SK-N-SH (cell line): ENCODE measurements around the gene CRISP2. TPM values are rescaled to one million over a fixed set of nuclear protein-coding genes. Genes with fewer than 3 reads are reported as not detected.

ENCODE experiments used
- CTCF ChIA-PET: fragments of 300-600, 350-600 bp; formaldehyde crosslinking; extraction: SDS; loops from one replicate; lab custom pipeline; 2021; lab: Yijun Ruan, JAX
- POLR2A ChIA-PET: fragments of 350-600 bp; sonication (Branson Sonifier 250); formaldehyde crosslinking; extraction: SDS; loops from one replicate; lab custom pipeline; 2020; ENCODE audit warnings: antibody characterized with exemption, inconsistent platforms; lab: Yijun Ruan, JAX
- DNase-seq: peaks from one replicate; pipeline ENCODE4 v3.0.0; 2012
- H2AFZ ChIP-seq: fragments of 200-600 bp; sonication (generic); 2 replicates; pipeline ENCODE4 v1.8.1; 2016; ENCODE audit warnings: antibody characterized with exemption, mild to moderate bottlenecking, low read depth
- H3F3A ChIP-seq: fragments of 200-600 bp; sonication (generic); replicated peaks from 2 replicates; pipeline ENCODE3; 2016; ENCODE audit warnings: antibody characterized with exemption, mild to moderate bottlenecking; ENCODE audit not compliant: insufficient read depth
- H3K27ac ChIP-seq, 2 experiments: fragments of 200-500 bp in 1 of 2; fragments of 200-600 bp in 1 of 2; sonication (Bioruptor generic) in 1 of 2; sonication (generic), shearing (Covaris generic) in 1 of 2; 2 replicates each; pipeline versions ENCODE4 v1.5.1 to v1.6.1; 2014 to 2016; ENCODE audit warnings: low read depth in 2 of 2, inconsistent platforms in 1 of 2, low read length in 1 of 2, mild to moderate bottlenecking in 1 of 2, mixed read lengths in 1 of 2
- H3K27me3 ChIP-seq: fragments of 200-600 bp; sonication (generic), shearing (Covaris generic); 2 replicates; pipeline ENCODE4 v1.6.1; 2016; ENCODE audit warnings: mixed run types; ENCODE audit not compliant: insufficient read depth
- H3K36me3 ChIP-seq, 2 experiments: fragments of 200-500 bp in 1 of 2; fragments of 200-600 bp in 1 of 2; sonication (Bioruptor generic) in 1 of 2; sonication (generic) in 1 of 2; replicated peaks in 1 of 2; 2 replicates each; pipeline versions ENCODE3 to v1.5.1; 2014 to 2016; ENCODE audit warnings: low read length in 1 of 2, mild to moderate bottlenecking in 1 of 2; ENCODE audit not compliant: insufficient read depth in 2 of 2, control insufficient read depth in 1 of 2
- H3K4me1 ChIP-seq, 2 experiments: fragments of 200-500 bp in 1 of 2; fragments of 200-600 bp in 1 of 2; sonication (Bioruptor generic) in 1 of 2; sonication (generic), shearing (Covaris generic) in 1 of 2; 2 replicates each; pipeline versions ENCODE4 v1.5.1 to v1.6.1; 2014 to 2016; ENCODE audit warnings: low read depth in 1 of 2, low read length in 1 of 2, mixed run types in 1 of 2; ENCODE audit not compliant: insufficient read depth in 2 of 2, control insufficient read depth in 1 of 2
- H3K4me2 ChIP-seq: fragments of 200-600 bp; sonication (generic), shearing (Covaris generic); 2 replicates; pipeline ENCODE4 v1.6.1; 2017; ENCODE audit warnings: mixed run types
- H3K4me3 ChIP-seq, 2 experiments: fragments of 200-500 bp in 1 of 2; fragments of 200-600 bp in 1 of 2; sonication (Bioruptor generic) in 1 of 2; sonication (generic), shearing (Covaris generic) in 1 of 2; 2 replicates each; pipeline versions ENCODE4 v1.5.1 to v1.8.1; 2014 to 2016; ENCODE audit warnings: low read depth in 2 of 2, inconsistent platforms in 1 of 2, low read length in 1 of 2, mild to moderate bottlenecking in 1 of 2, mixed read lengths in 1 of 2, moderate library complexity in 1 of 2
- H3K79me2 ChIP-seq: fragments of 200-600 bp; sonication (generic); 2 replicates; pipeline ENCODE4 v1.8.1; 2017; ENCODE audit warnings: mild to moderate bottlenecking; ENCODE audit not compliant: insufficient read depth
- H3K9ac ChIP-seq: fragments of 200-600 bp; sonication (generic); 2 replicates; pipeline ENCODE4 v1.6.1; 2017; ENCODE audit warnings: mixed run types
- H3K9me2 ChIP-seq: fragments of 200-600 bp; sonication (generic); 2 replicates; pipeline ENCODE4 v1.6.1; 2017; ENCODE audit warnings: mixed run types
- H3K9me3 ChIP-seq: fragments of 200-600 bp; sonication (generic); 2 replicates; pipeline ENCODE4 v1.6.1; 2017; ENCODE audit warnings: mixed run types, mild to moderate bottlenecking, moderate library complexity
- H4K20me1 ChIP-seq: fragments of 200-600 bp; sonication (generic); 2 replicates; pipeline ENCODE4 v1.6.1; 2017; ENCODE audit warnings: mild to moderate bottlenecking, mixed run types; ENCODE audit not compliant: insufficient read depth
- CTCF ChIP-seq: fragments of 200-600 bp; sonication (generic); IDR thresholded peaks from 2 replicates; pipeline ENCODE4 v1.6.1; 2017; ENCODE audit warnings: antibody characterized with exemption, mild to moderate bottlenecking, moderate library complexity
- ELF1 ChIP-seq: IDR thresholded peaks from 2 replicates; pipeline ENCODE4 v1.4.0; 2012
- FOSL2 ChIP-seq: IDR thresholded peaks from 2 replicates; pipeline ENCODE4 v1.4.0; 2012; ENCODE audit warnings: low read depth, mild to moderate bottlenecking, moderate library complexity, borderline replicate concordance
- GATA2 ChIP-seq: sonication (generic); formaldehyde crosslinking; IDR thresholded peaks from 2 replicates; pipeline ENCODE4 v1.5.0; 2020; ENCODE audit warnings: mild to moderate bottlenecking, missing genetic modification reagents
- MEF2A ChIP-seq: IDR thresholded peaks from 2 replicates; pipeline ENCODE4 v1.4.0; 2012; ENCODE audit warnings: low read depth, borderline replicate concordance
- MXI1 ChIP-seq: IDR thresholded peaks from 2 replicates; pipeline ENCODE4 v1.6.1; 2012; ENCODE audit warnings: mild to moderate bottlenecking, low read depth, low read length, improper control_type of control experiment
- NFIC ChIP-seq: IDR thresholded peaks from 2 replicates; pipeline ENCODE4 v1.4.0; 2012; ENCODE audit warnings: borderline replicate concordance
- NRF1 ChIP-seq: IDR thresholded peaks from 2 replicates; pipeline ENCODE4 v1.6.1; 2012; ENCODE audit warnings: low read depth, mild to moderate bottlenecking, low read length
- POLR2AphosphoS5 ChIP-seq: IDR thresholded peaks from 2 replicates; pipeline ENCODE4 v1.6.1; 2012; ENCODE audit warnings: low read depth, low read length
- RCOR1 ChIP-seq: fragments of 150-350 bp; IDR thresholded peaks from 2 replicates; pipeline ENCODE4 v1.6.1; 2017; ENCODE audit warnings: antibody characterized with exemption, low read length
- RFX5 ChIP-seq: IDR thresholded peaks from 2 replicates; pipeline ENCODE4 v1.6.1; 2012; ENCODE audit warnings: mild to moderate bottlenecking, improper control_type of control experiment, low read length
- SIN3A ChIP-seq: IDR thresholded peaks from 2 replicates; pipeline ENCODE4 v1.6.1; 2012; ENCODE audit warnings: low read depth, mild to moderate bottlenecking, low read length, moderate library complexity, borderline replicate concordance
- TAF1 ChIP-seq: IDR thresholded peaks from 2 replicates; pipeline ENCODE4 v1.6.1; 2012; ENCODE audit warnings: low read depth, mild to moderate bottlenecking, low read length, moderate library complexity, borderline replicate concordance
- TCF12 ChIP-seq: IDR thresholded peaks from 2 replicates; pipeline ENCODE4 v1.4.0; 2012
- YY1 ChIP-seq: IDR thresholded peaks from 2 replicates; pipeline ENCODE4 v1.4.0; 2012; ENCODE audit warnings: low read depth, mild to moderate bottlenecking
- ZBTB33 ChIP-seq: IDR thresholded peaks from 2 replicates; pipeline ENCODE4 v1.4.0; 2012; ENCODE audit warnings: low read depth, borderline replicate concordance
- WGBS: methylation state at CpG from one replicate; pipeline ENCODE4 v1.1.6; 2017; ENCODE audit warnings: low lambda C conversion rate; 5-methylcytosine and 5-hydroxymethylcytosine counted together
- polyA plus RNA-seq, 3 experiments: library from polyadenylated mRNA; depleted of rRNA; stranded (reverse); fragments of >200 nt; gene quantifications; 2 replicates each; pipeline ENCODE4 v1.2.3, GENCODE V29; 2012
- TF ChIP-seq, protein P1 (sequence below): IDR thresholded peaks from 2 replicates; pipeline ENCODE4 v1.4.0; 2012; ENCODE audit warnings: low read depth
- TF ChIP-seq, protein P2 (sequence below): fragments of 150-350 bp; IDR thresholded peaks from 2 replicates; pipeline ENCODE4 v1.6.1; 2017; ENCODE audit warnings: antibody characterized with exemption, low read length, low read depth, borderline replicate concordance

The CRISP2 gene
- polyA plus RNA-seq, 1 of the 3 experiments (the other 2 are of a cell fraction) = not detected

DNA sequence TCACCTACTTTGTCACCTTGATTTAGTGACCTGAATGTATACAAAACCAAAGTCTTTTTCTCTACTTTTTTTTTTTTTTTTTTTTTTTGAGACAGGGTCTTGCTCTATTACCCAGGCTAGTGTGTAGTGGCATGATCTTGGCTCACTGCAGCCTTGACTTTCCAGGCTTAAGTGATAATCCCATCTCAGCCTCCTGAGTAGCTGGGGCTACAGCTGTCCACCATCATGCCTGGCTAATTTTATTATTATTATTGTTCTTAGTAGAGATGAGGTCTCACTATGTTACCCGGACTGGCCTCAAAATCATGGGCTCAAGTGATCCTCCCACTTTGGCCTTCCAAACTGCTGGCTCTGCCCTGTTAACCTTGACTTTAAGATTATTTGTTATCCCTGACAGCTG lies 37.5 kb downstream of the CRISP2 start:
- H3K4me2 ChIP-seq = no peak overlapping the region
- whole genome bisulfite sequencing = 11% methylated on average over 1 of the region's 1 CpG
- no peak overlapping the region for H3K27ac ChIP-seq
- POLR2A ChIA-PET = no interaction called here
- H2AFZ ChIP-seq = no peak overlapping the region
- H3K79me2 ChIP-seq = no peaks in the 10 kb centered on the region
- no peaks in the 10 kb centered on the region for H3K36me3 ChIP-seq
- no peak overlapping the region for H3K9ac ChIP-seq
- no peaks in the 10 kb centered on the region for H3K9me3 ChIP-seq
- H3F3A ChIP-seq = no peaks in the 10 kb centered on the region
- H3K9me2 ChIP-seq = no peaks in the 10 kb centered on the region
- DNase-seq = no peak
- no peak for TF ChIP-seq RFX5
- TF ChIP-seq TAF1 = no peak
- TF ChIP-seq NRF1 = no peak
- no peak for TF ChIP-seq TCF12
- no peak for TF ChIP-seq MEF2A
- no peak for TF ChIP-seq ELF1
- no peak for TF ChIP-seq SIN3A
- TF ChIP-seq FOSL2 = no peak
- no peak for TF ChIP-seq ZBTB33
- TF ChIP-seq, protein P1, sequence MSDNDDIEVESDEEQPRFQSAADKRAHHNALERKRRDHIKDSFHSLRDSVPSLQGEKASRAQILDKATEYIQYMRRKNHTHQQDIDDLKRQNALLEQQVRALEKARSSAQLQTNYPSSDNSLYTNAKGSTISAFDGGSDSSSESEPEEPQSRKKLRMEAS = no peak
- TF ChIP-seq, protein P2, sequence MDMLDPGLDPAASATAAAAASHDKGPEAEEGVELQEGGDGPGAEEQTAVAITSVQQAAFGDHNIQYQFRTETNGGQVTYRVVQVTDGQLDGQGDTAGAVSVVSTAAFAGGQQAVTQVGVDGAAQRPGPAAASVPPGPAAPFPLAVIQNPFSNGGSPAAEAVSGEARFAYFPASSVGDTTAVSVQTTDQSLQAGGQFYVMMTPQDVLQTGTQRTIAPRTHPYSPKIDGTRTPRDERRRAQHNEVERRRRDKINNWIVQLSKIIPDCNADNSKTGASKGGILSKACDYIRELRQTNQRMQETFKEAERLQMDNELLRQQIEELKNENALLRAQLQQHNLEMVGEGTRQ = no peak
- TF ChIP-seq POLR2AphosphoS5 = no peak
- no peak for TF ChIP-seq CTCF
- no peak for TF ChIP-seq YY1
- no peak for TF ChIP-seq GATA2 (CRISPR knock-in tag)
- TF ChIP-seq NFIC = no peak
- no peak for TF ChIP-seq RCOR1
- no peak for TF ChIP-seq MXI1
- TF ChIP-seq, all 33 proteins: peak for 0
- no peaks in the 10 kb centered on the region for H3K27me3 ChIP-seq
- no peaks in the 10 kb centered on the region for H4K20me1 ChIP-seq
- CTCF ChIA-PET = no interaction called here
- H3K4me3 ChIP-seq = no peak overlapping the region
- no peaks in the 10 kb centered on the region for H3K4me1 ChIP-seq
